Measurements from ENCODE around the gene BTAF1. TPM values are rescaled to one million over a fixed set of nuclear protein-coding genes. Genes with fewer than 3 reads are reported as not detected.

Gene BTAF1
- total RNA-seq, 1 experiment from 2014 or later: 30.7 TPM

DNA sequence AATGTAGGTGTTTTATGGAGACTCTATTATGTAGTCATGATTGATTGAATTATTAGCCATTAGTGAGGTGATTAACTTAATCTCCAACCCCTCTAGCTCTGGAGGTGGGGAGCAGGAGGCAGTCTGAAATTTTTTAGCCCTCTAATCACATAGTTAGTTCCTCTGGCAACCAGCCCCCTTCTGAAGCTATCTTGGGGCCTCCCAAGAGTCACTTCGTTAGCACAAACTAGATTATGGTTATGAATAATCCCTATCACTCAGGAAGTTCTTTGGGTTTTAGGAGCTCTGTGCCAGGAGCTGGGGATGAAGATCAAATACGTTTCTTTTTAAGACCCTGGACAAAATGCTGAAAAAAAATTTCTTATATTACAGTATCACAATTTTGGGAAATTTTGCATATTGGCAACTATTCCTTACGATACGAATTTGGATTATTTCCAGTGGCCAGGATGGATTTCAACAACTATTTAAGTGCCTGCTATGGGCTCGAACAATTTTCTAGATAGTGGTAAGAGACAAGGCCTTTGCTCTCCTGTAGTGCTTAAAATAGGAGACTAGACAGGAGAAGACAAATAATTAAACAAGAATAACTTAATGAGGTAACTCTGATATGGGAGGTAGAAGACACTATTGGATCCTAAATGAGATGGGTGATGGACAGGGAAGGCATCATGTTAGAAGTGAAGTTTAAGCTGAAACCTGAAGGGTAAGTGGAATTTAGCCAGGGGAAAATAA lies 52.9 kb downstream of the BTAF1 start:
- intact Hi-C loops (cut with micrococcal nuclease; ENCODE audit: unreplicated experiment): no loop called here
- CTCF ChIA-PET: no interaction called here
- H3K36me3 Mint-ChIP-seq (ENCODE audit: insufficient read depth, unreplicated experiment): peaks cover 6% of the 10 kb centered on the region
- no peaks in the 10 kb centered on the region for H3K9me3 Mint-ChIP-seq (ENCODE audit: low read depth, unreplicated experiment)
- no peak for TF ChIP-seq CTCF (IDR thresholded peaks at IDR 0.05; ENCODE audit: unreplicated experiment)
- no peak overlapping the region for H3K4me3 Mint-ChIP-seq (ENCODE audit: low read depth, unreplicated experiment)
- no TSS peak for BruUV-seq (replicated peaks)
- DNase-seq: no peak
- no peaks in the 10 kb centered on the region for H3K27me3 Mint-ChIP-seq (ENCODE audit: unreplicated experiment)
- no peaks in the 10 kb centered on the region for H3K4me1 Mint-ChIP-seq (ENCODE audit: low read depth, unreplicated experiment)
- no peak overlapping the region for H3K27ac Mint-ChIP-seq (ENCODE audit: unreplicated experiment)

DNA sequence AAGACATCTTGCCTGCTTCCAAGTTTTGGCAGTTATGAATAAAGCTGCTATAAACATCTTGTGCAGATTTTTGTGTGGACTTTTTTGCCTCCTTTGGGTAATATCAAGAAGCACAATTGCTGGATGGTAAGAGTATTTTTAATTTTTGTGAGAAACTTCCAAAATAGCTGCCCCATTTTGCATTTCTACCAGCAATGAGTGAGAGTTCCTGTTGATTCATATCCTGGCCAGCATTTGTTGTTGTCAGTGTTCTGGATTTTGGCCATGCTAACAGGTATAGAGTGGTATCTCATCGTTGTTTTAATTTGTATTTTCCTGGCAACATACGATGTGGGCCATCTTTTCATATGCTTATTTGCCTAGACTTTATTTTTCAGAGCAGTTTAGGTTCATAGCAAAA lies 53.9 kb downstream of the BTAF1 start:
- Mint-ChIP-seq H3K4me1 (ENCODE audit: low read depth, unreplicated experiment) (no peaks in the 10 kb centered on the region), H3K9me3 (ENCODE audit: low read depth, unreplicated experiment) (no peaks in the 10 kb centered on the region), H3K36me3 (ENCODE audit: insufficient read depth, unreplicated experiment) (peaks cover 6% of the 10 kb centered on the region), H3K27me3 (ENCODE audit: unreplicated experiment) (no peaks in the 10 kb centered on the region), H3K4me3 (ENCODE audit: low read depth, unreplicated experiment) (no peak overlapping the region), H3K27ac (ENCODE audit: unreplicated experiment) (no peak overlapping the region)
- no TSS peak for BruUV-seq (replicated peaks)
- no peak for TF ChIP-seq CTCF (IDR thresholded peaks at IDR 0.05; ENCODE audit: unreplicated experiment)
- no peak for DNase-seq
- CTCF ChIA-PET: no interaction called here
- intact Hi-C loops (cut with micrococcal nuclease; ENCODE audit: unreplicated experiment): no loop called here

DNA sequence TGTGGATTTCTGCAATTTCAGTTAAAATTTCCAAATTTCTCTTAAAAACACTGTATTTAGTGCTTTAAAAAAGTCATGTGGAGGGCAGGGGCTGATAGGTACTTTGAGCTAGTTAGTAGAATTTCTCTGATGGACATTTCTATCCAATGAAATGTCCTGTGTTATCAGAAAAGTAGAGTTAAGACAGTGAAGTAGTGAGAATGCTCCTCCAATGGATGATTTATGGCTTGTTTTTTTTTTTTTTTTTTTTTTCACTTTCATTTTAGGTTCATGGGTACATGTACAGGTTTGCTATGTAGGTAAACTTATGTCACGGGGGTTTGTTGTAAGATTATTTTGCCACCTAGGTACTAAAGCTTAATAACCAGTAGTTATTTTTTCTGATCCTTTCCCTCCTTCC lies 55.0 kb downstream of the BTAF1 start:
- CTCF ChIA-PET: no interaction called here
- Mint-ChIP-seq H3K27me3 (ENCODE audit: unreplicated experiment) (no peaks in the 10 kb centered on the region), H3K27ac (ENCODE audit: unreplicated experiment) (no peak overlapping the region), H3K4me3 (ENCODE audit: low read depth, unreplicated experiment) (no peak overlapping the region), H3K4me1 (ENCODE audit: low read depth, unreplicated experiment) (no peaks in the 10 kb centered on the region), H3K9me3 (ENCODE audit: low read depth, unreplicated experiment) (no peaks in the 10 kb centered on the region), H3K36me3 (ENCODE audit: insufficient read depth, unreplicated experiment) (peaks cover 8% of the 10 kb centered on the region)
- no peak for DNase-seq
- no TSS peak for BruUV-seq (replicated peaks)
- intact Hi-C loops (cut with micrococcal nuclease; ENCODE audit: unreplicated experiment): no loop called here
- no peak for TF ChIP-seq CTCF (IDR thresholded peaks at IDR 0.05; ENCODE audit: unreplicated experiment)

DNA sequence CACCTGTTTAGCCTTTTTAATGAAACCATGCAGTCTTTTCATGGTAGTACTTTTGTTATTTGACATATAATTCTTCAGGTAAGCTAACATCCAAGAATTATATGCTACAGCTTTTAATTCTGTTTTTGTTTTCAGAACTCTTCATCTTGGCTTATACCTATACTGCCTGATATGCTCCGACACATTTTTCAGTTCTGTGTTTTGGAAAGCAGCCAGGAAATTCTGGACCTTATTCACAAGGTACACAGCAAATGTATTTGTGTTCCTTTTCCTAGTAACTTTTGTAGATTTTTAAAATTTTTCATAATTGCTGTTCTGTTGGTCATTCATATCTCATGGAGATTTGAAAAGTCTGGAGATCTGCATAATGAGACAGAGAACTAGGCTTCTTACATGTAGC lies 56.7 kb downstream of the BTAF1 start:
- CTCF ChIA-PET: no interaction called here
- H3K4me1 Mint-ChIP-seq (ENCODE audit: low read depth, unreplicated experiment): no peaks in the 10 kb centered on the region
- intact Hi-C loops (cut with micrococcal nuclease; ENCODE audit: unreplicated experiment): no loop called here
- peaks cover 8% of the 10 kb centered on the region for H3K36me3 Mint-ChIP-seq (ENCODE audit: insufficient read depth, unreplicated experiment)
- no TSS peak for BruUV-seq (replicated peaks)
- H3K9me3 Mint-ChIP-seq (ENCODE audit: low read depth, unreplicated experiment): no peaks in the 10 kb centered on the region
- no peak overlapping the region for H3K27ac Mint-ChIP-seq (ENCODE audit: unreplicated experiment)
- H3K4me3 Mint-ChIP-seq (ENCODE audit: low read depth, unreplicated experiment): no peak overlapping the region
- H3K27me3 Mint-ChIP-seq (ENCODE audit: unreplicated experiment): no peaks in the 10 kb centered on the region
- no peak for DNase-seq
- TF ChIP-seq CTCF (IDR thresholded peaks at IDR 0.05; ENCODE audit: unreplicated experiment): no peak

Data from Calu3 (cell line).